Measurements from ENCODE around the gene SLC35C1.

Gene SLC35C1

DNA sequence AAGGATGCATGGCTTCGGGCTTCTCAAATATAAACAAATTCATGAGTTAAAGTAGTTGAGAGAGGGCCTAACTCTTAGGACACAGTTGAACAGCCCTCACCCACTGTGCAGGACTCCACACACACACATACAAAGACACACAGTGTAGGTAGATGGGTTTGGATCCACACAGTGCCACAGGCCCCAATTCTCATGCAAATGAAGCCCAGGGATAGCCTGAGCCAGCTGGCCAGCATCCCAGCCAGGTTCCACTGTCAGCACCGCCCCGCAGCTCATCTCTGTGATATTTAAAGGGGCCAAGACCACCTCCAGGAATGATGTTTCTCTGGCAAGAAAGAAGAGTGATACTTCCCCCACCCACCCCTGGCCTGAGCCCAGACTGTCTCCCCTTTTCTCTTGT, 11.7 kb downstream of the SLC35C1 start:
- Histone ChIP-seq H3K9ac (ENCODE audit: low read depth, low read length, poor library complexity, severe bottlenecking) (no peak overlapping the region), H3K9me3 (ENCODE audit: insufficient read depth, low read depth, low read length) (no peaks in the 10 kb centered on the region), H3K4me3 (ENCODE audit: low read length, poor library complexity, severe bottlenecking) (no peak overlapping the region), H4K20me1 (ENCODE audit: insufficient read depth, low read length, poor library complexity, severe bottlenecking) (no peaks in the 10 kb centered on the region), H3K79me2 (ENCODE audit: insufficient read depth, low read length) (no peaks in the 10 kb centered on the region), H3K4me1 (ENCODE audit: insufficient read depth, low read length, poor library complexity, severe bottlenecking) (no peaks in the 10 kb centered on the region), H3K4me2 (ENCODE audit: low read depth, low read length, poor library complexity, severe bottlenecking) (no peak overlapping the region), H3K9me2 (replicated peaks; ENCODE audit: low read depth, low read length) (no peaks in the 10 kb centered on the region), H3K36me3 (ENCODE audit: insufficient read depth, low read length) (no peaks in the 10 kb centered on the region; the same call in 1 of the 2 replicates), H3K27me3 (ENCODE audit: insufficient read depth, low read length, poor library complexity, severe bottlenecking) (no peaks in the 10 kb centered on the region), H3F3A (ENCODE audit: low read depth) (no peaks in the 10 kb centered on the region), H2AFZ (ENCODE audit: low read length) (no peak overlapping the region)
- no peak for TF ChIP-seq EZH2phosphoT487 (IDR thresholded peaks at IDR 0.05; ENCODE audit: borderline replicate concordance)
- TF ChIP-seq, protein P1, sequence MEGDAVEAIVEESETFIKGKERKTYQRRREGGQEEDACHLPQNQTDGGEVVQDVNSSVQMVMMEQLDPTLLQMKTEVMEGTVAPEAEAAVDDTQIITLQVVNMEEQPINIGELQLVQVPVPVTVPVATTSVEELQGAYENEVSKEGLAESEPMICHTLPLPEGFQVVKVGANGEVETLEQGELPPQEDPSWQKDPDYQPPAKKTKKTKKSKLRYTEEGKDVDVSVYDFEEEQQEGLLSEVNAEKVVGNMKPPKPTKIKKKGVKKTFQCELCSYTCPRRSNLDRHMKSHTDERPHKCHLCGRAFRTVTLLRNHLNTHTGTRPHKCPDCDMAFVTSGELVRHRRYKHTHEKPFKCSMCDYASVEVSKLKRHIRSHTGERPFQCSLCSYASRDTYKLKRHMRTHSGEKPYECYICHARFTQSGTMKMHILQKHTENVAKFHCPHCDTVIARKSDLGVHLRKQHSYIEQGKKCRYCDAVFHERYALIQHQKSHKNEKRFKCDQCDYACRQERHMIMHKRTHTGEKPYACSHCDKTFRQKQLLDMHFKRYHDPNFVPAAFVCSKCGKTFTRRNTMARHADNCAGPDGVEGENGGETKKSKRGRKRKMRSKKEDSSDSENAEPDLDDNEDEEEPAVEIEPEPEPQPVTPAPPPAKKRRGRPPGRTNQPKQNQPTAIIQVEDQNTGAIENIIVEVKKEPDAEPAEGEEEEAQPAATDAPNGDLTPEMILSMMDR (conservative IDR thresholded peaks at IDR 0.05; ENCODE audit: low read length), result no peak

DNA sequence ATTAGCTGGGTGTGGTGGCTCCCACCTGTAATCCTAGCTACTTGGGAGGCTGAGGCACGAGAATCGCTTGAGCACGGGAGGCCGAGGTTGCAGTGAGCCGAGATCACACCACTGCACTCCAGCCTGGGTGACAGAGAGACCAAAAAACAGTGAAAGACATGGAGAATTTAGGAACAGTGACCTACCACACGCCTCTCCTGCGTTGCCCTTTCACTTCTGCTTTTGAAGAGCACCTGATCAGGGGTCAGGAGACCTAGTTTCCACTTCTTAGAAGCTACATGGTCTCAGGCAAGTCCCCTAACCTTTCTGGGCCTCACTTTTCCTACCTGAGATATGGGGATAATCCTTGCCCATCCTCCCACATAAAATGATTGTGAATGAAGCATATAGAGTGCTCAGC, 12.2 kb downstream of the SLC35C1 start:
- H2AFZ ChIP-seq (ENCODE audit: low read length), result no peak overlapping the region
- TF ChIP-seq, protein P1 (conservative IDR thresholded peaks at IDR 0.05; ENCODE audit: low read length), result no peak
- no peak for TF ChIP-seq EZH2phosphoT487 (IDR thresholded peaks at IDR 0.05; ENCODE audit: borderline replicate concordance)
- H3K4me3 ChIP-seq (ENCODE audit: low read length, poor library complexity, severe bottlenecking), result no peak overlapping the region
- H3K4me1 ChIP-seq (ENCODE audit: insufficient read depth, low read length, poor library complexity, severe bottlenecking), result no peaks in the 10 kb centered on the region
- no peaks in the 10 kb centered on the region for H4K20me1 ChIP-seq (ENCODE audit: insufficient read depth, low read length, poor library complexity, severe bottlenecking)
- H3F3A ChIP-seq (ENCODE audit: low read depth), result no peaks in the 10 kb centered on the region
- H3K36me3 ChIP-seq (ENCODE audit: insufficient read depth, low read length), result no peaks in the 10 kb centered on the region; the same call in 1 of the 2 replicates
- H3K9me2 ChIP-seq (replicated peaks; ENCODE audit: low read depth, low read length), result no peaks in the 10 kb centered on the region
- no peaks in the 10 kb centered on the region for H3K27me3 ChIP-seq (ENCODE audit: insufficient read depth, low read length, poor library complexity, severe bottlenecking)
- H3K4me2 ChIP-seq (ENCODE audit: low read depth, low read length, poor library complexity, severe bottlenecking), result no peak overlapping the region
- H3K9me3 ChIP-seq (ENCODE audit: insufficient read depth, low read depth, low read length), result no peaks in the 10 kb centered on the region
- no peaks in the 10 kb centered on the region for H3K79me2 ChIP-seq (ENCODE audit: insufficient read depth, low read length)
- H3K9ac ChIP-seq (ENCODE audit: low read depth, low read length, poor library complexity, severe bottlenecking), result no peak overlapping the region

DNA sequence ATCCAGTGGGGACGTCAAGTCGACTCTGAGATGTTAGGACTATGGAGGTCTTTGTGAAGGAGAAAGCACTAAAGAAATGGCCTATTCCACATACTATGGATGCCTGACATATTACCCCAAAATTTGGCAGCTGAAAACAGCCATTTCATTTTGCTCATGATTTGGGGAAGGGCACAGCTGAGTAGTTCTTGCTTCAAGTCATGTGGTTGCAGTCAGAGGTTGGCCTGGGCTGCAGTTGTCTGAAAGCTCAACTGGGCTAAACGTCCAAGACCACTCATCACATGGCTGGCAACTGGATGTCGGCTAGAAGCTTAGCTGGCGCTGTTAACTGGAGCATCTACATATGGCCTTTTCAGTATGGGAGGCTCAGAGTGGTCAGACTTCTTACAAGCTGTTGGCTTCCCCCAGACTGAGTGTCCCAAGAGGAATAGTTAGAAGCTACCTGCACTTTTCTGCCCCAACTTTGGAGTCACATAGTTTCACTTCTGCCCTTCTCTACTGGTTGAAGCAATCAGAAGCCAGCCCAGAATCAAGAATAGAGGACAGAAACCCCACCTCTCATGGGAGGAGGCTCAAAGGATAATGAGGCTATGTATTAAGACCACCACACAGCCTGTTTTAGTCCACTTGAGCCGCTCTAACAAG, 14.1 kb downstream of the SLC35C1 start:
- H3K9ac ChIP-seq (ENCODE audit: low read depth, low read length, poor library complexity, severe bottlenecking), result no peak overlapping the region
- H3K4me1 ChIP-seq (ENCODE audit: insufficient read depth, low read length, poor library complexity, severe bottlenecking), result no peaks in the 10 kb centered on the region
- H3K9me2 ChIP-seq (replicated peaks; ENCODE audit: low read depth, low read length), result no peaks in the 10 kb centered on the region
- no peaks in the 10 kb centered on the region for H4K20me1 ChIP-seq (ENCODE audit: insufficient read depth, low read length, poor library complexity, severe bottlenecking)
- H3F3A ChIP-seq (ENCODE audit: low read depth), result no peaks in the 10 kb centered on the region
- no peak overlapping the region for H3K4me3 ChIP-seq (ENCODE audit: low read length, poor library complexity, severe bottlenecking)
- no peak for TF ChIP-seq EZH2phosphoT487 (IDR thresholded peaks at IDR 0.05; ENCODE audit: borderline replicate concordance)
- TF ChIP-seq, protein P1 (conservative IDR thresholded peaks at IDR 0.05; ENCODE audit: low read length), result no peak
- H3K27me3 ChIP-seq (ENCODE audit: insufficient read depth, low read length, poor library complexity, severe bottlenecking), result no peaks in the 10 kb centered on the region
- no peaks in the 10 kb centered on the region for H3K79me2 ChIP-seq (ENCODE audit: insufficient read depth, low read length)
- H3K36me3 ChIP-seq (ENCODE audit: insufficient read depth, low read length), result no peaks in the 10 kb centered on the region
- no peak overlapping the region for H2AFZ ChIP-seq (ENCODE audit: low read length)
- H3K9me3 ChIP-seq (ENCODE audit: insufficient read depth, low read depth, low read length), result no peaks in the 10 kb centered on the region
- H3K4me2 ChIP-seq (ENCODE audit: low read depth, low read length, poor library complexity, severe bottlenecking), result no peak overlapping the region

Data from Loucy (cell line).